ENCODE measurements around the gene BICRA.

GRCh38 chr19:47561440-47562057 is 47.4 kb upstream of the BICRA start:
- TF ChIP-seq POLR2A (IDR thresholded peaks at IDR 0.05; ENCODE audit: low read depth, low read length) = no peak
- no peak for TF ChIP-seq POLR2AphosphoS5 (IDR thresholded peaks at IDR 0.05; ENCODE audit: low read depth, low read length)
- no peak for TF ChIP-seq POU2F2 (IDR thresholded peaks at IDR 0.05; ENCODE audit: low read depth, low read length)
- TF ChIP-seq SPI1 (IDR thresholded peaks at IDR 0.05; ENCODE audit: low read depth, low read length) = no peak
